ENCODE measurements around the gene TAF12. TPM values are rescaled to one million over a fixed set of nuclear protein-coding genes. Genes with fewer than 3 reads are reported as not detected.
"Not testable (repeated sequence)": the region's sequence is repeated elsewhere in the genome, so short reads cannot be mapped to it uniquely, and the experiment has no call there.

TAF12 gene, protein sequence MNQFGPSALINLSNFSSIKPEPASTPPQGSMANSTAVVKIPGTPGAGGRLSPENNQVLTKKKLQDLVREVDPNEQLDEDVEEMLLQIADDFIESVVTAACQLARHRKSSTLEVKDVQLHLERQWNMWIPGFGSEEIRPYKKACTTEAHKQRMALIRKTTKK
- 72.3 and 78.8 TPM in 2 replicates for total RNA-seq (2014; rRNA removed; shearing (Covaris generic))

DNA sequence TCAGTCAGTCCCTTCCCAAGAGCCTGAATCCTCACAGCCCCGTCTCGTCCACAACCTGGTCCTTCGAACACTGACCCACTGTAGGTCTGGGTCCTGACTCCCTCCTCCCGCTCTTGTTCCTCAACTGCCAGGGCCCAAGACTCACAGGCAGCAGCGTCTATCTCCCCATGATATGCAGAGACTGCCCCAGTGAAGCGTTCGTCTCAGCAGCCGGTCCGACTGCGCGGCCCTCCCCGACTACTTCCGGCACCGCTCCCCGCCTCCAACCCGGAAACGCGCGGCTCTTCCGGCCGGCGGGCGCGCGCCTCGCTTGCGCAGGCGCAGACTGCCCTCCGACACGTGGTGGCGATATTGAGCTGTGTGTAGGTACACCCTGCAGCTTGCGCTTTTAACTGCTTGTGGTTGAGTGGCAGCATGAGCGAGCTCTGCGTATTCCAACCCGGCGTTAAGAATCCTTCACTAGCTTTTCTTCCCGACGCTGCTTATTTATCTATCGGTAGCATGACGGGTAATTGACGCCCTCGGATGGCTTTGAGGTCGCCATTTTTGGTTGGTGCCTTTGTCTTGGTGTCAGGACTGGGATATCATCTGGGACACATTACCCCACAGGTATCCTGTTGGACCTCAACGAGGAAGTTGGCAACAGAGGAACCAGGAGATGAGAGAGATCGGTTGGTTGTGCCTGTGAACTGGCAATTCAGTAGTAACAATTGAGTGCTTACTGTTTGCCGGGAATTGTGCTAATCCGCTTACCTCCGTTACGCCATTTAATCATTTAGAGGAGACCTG lies at the start of gene TAF12:
TAF12 (minus strand) TSS at position 221 of the 789 bp plus-strand sequence. CDS start 20,986 bp downstream, outside the sequence.
- DNase-seq = peak; percentile 96
- H3K4me3 ChIP-seq (ENCODE audit: insufficient read depth, low read depth, low read length) = peak within 1 kb of the TSS; percentile 77
- H3K36me3 ChIP-seq (replicated peaks; ENCODE audit: control insufficient read depth, insufficient read depth, low read length) = no peaks in the 10 kb centered on the region
- H3K27me3 ChIP-seq (ENCODE audit: control insufficient read depth, insufficient read depth, low read length) = no peaks in the 10 kb centered on the region

DNA sequence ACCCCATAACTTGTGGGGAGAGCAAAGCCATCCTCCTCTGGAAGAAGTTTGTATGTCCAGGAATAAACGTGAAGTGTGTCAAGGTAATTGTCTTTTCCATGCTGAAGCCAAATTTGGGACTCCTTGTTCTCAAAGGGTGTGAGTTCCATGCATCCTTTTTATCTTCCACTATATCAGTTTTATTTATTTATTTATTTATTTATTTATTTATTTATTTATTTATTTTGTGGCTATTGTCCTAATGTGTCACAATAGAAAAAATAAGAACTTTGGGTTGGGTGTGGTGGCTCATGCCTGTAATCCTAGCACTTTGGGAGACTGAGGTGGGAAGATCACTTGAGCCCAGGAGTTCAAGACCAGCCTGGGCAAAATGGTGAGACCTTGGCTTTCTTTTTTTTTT lies 48.8 kb upstream of the TAF12 start:
- not testable (repeated sequence) for H3K27me3 ChIP-seq (ENCODE audit: control insufficient read depth, insufficient read depth, low read length); DNase-seq; H3K36me3 ChIP-seq (replicated peaks; ENCODE audit: control insufficient read depth, insufficient read depth, low read length); H3K4me3 ChIP-seq (ENCODE audit: insufficient read depth, low read depth, low read length)

DNA sequence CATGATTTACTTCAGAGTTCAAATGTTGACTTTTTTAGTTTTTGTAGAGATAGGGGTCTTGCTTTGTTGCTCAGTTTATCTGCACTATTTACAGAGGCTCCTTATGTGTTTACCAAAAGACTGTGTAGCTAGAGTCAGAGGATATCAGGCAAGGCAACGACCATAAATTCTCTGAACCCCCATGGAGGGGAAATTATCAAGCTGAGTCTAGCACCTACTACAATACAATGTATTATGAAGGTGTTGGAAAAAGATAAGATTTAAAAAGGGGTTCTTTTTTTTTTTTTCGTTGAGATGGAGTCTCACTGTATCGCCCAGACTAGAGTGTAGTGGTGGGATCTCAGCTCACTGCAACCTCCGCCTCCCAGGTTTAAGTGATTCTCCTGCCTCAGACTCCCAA lies 42.1 kb upstream of the TAF12 start:
- Histone ChIP-seq H3K4me3 (ENCODE audit: insufficient read depth, low read depth, low read length) (no peak overlapping the region), H3K36me3 (replicated peaks; ENCODE audit: control insufficient read depth, insufficient read depth, low read length) (peaks cover 4% of the 10 kb centered on the region), H3K27me3 (ENCODE audit: control insufficient read depth, insufficient read depth, low read length) (no peaks in the 10 kb centered on the region)
- DNase-seq = no peak

DNA sequence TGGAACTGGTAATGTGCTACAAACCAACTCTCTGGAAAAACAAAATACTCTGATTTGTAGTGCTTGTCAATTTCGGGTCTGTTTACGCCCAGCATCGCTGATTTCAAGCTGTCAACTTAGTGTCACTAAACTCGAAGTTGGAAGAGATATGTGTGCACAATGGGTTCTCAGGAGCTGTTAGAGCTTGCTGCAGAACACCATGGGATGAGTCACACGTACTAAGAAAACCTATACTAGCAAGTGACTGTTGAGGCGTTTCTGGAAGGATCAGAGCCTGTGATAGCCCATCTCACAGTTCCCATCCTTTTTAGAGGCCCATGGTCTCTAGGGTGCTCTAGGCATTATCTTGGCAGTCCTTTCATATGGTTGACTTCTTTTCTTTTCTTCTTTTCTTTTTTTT lies 40.0 kb upstream of the TAF12 start:
- no peak for DNase-seq
- H3K36me3 ChIP-seq (replicated peaks; ENCODE audit: control insufficient read depth, insufficient read depth, low read length) = peaks cover 4% of the 10 kb centered on the region
- no peaks in the 10 kb centered on the region for H3K27me3 ChIP-seq (ENCODE audit: control insufficient read depth, insufficient read depth, low read length)
- no peak overlapping the region for H3K4me3 ChIP-seq (ENCODE audit: insufficient read depth, low read depth, low read length)

DNA sequence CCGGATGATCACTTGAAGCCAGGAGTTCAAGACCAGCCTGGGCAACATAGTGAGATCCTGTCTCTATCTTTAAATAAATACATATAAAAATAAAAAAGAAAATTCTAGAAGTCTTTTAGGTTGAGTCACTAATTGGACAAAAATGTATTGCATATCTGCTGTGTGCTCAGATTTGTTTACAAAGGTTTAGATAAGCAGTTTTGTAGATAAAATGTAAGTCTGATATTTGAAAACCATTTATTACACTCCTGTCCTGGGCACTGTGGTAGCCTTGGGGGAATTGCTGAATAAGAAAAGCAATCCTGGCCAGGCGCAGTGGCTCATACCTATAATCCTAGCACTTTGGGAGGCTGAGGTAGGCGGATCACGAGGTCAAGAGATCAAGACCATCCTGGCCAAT lies 37.3 kb upstream of the TAF12 start:
- Histone ChIP-seq H3K4me3 (ENCODE audit: insufficient read depth, low read depth, low read length) (no peak overlapping the region), H3K36me3 (replicated peaks; ENCODE audit: control insufficient read depth, insufficient read depth, low read length) (peaks cover 4% of the 10 kb centered on the region), H3K27me3 (ENCODE audit: control insufficient read depth, insufficient read depth, low read length) (no peaks in the 10 kb centered on the region)
- DNase-seq = no peak

DNA sequence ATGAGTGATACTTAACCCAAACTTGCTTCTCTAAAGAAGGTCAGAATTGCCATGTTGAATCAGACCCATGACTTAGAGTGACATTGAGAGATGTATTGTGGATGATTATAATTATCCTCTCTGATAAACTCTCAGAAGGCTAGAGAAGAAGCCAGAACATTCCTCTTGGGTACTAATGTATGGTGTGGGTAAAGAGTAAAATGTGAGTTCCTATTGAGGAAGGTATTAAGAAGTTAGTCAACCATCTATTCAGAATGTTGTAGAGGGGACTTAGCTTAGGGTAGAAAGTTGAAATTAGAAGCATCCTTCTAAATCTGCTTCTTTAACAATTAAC lies 33.0 kb upstream of the TAF12 start:
- Histone ChIP-seq H3K4me3 (ENCODE audit: insufficient read depth, low read depth, low read length) (no peak overlapping the region), H3K36me3 (replicated peaks; ENCODE audit: control insufficient read depth, insufficient read depth, low read length) (peaks cover under 1% of the 10 kb centered on the region; the same call in 1 of the 2 replicates), H3K27me3 (ENCODE audit: control insufficient read depth, insufficient read depth, low read length) (no peaks in the 10 kb centered on the region)
- DNase-seq = no peak

DNA sequence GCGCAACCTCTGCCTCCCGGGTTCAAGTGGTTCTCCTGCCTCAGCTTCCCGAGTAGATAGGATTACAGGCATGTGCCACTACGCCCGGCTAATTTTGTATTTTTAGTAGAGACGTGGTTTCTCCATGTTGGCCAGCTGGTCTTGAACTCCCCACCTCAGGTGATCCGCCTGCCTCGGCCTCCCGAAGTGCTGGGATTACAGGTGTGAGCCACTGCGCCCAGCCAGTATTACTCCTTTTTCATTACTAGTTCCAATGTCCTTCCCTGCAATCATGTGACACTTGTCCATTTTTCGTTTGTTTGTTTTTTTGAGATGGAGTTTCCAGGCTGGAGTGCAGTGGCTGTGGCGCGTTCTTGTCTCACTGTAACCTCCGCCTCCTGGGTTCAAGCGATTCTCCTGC lies 30.1 kb upstream of the TAF12 start:
- not testable (repeated sequence) for H3K27me3 ChIP-seq (ENCODE audit: control insufficient read depth, insufficient read depth, low read length); DNase-seq; H3K4me3 ChIP-seq (ENCODE audit: insufficient read depth, low read depth, low read length); H3K36me3 ChIP-seq (replicated peaks; ENCODE audit: control insufficient read depth, insufficient read depth, low read length)

DNA sequence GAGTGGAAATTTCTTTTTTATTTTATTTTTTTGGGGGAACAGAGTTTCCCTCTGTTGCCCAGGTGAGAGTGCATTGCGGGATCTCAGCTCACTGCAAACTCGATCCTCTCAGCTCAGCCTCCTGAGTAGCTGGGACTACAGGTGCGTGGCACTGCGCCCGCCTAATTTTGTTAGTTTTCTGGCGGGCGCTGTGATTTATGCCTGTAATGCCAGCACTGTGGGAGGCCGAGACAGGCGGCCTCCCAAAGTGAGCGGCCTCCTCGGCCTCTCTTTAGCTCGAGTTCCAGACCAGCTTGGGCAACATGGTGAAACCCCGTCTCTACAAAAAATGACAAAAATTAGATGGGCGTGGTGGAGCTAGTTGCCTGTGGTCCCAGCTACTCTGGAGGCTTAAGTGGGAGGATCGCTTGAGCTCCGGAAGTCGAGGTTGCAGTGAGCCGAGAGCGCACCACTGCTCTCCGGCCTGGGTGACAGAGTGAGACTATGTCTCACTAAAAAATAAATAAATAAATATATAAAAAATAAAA lies 28.4 kb upstream of the TAF12 start:
- Histone ChIP-seq H3K27me3 (ENCODE audit: control insufficient read depth, insufficient read depth, low read length) (no peaks in the 10 kb centered on the region), H3K36me3 (replicated peaks; ENCODE audit: control insufficient read depth, insufficient read depth, low read length) (no peaks in the 10 kb centered on the region), H3K4me3 (ENCODE audit: insufficient read depth, low read depth, low read length) (no peak overlapping the region)
- no peak for DNase-seq

DNA sequence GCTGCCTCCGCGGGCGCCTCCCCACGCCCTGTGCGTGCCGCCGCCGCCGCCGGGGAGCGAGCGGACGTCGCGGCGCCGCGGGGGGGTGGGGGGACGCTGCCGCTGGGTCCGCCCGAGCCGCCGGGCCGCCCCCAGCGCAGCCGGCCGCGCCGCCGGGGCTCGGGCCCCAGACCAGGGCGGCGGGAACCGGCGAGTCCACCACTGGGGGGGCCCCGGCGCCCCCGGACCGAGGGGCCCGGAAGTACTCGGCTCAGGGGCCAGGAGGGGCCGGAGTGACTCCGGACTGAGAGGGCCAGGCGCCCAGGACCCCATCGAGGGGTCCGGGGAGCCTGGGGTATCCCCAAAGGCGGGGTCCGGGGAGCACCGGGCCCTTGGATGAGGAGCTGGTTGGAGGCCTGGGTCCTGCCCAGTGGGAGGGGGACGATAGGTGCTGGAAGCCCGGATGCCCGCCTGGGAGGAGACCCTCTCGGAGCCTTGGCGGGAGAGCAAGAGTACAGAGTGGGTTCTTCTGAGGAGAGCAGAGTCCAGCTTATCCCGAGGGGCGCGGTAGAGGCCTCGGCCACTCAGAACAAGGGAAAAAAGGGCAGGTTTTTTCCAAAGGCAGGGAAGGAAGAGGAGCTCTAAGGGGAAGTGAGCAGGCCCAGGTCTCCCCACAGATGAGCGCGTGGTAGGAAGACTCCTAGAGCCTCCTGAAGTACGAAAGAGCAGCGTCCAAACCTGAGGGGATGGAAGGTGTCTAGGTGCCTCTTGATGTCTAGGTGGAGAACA lies 26.3 kb upstream of the TAF12 start:
- Histone ChIP-seq H3K4me3 (ENCODE audit: insufficient read depth, low read depth, low read length) (peak overlapping the region; percentile 89), H3K36me3 (replicated peaks; ENCODE audit: control insufficient read depth, insufficient read depth, low read length) (no peaks in the 10 kb centered on the region), H3K27me3 (ENCODE audit: control insufficient read depth, insufficient read depth, low read length) (no peaks in the 10 kb centered on the region)
- DNase-seq = no peak

DNA sequence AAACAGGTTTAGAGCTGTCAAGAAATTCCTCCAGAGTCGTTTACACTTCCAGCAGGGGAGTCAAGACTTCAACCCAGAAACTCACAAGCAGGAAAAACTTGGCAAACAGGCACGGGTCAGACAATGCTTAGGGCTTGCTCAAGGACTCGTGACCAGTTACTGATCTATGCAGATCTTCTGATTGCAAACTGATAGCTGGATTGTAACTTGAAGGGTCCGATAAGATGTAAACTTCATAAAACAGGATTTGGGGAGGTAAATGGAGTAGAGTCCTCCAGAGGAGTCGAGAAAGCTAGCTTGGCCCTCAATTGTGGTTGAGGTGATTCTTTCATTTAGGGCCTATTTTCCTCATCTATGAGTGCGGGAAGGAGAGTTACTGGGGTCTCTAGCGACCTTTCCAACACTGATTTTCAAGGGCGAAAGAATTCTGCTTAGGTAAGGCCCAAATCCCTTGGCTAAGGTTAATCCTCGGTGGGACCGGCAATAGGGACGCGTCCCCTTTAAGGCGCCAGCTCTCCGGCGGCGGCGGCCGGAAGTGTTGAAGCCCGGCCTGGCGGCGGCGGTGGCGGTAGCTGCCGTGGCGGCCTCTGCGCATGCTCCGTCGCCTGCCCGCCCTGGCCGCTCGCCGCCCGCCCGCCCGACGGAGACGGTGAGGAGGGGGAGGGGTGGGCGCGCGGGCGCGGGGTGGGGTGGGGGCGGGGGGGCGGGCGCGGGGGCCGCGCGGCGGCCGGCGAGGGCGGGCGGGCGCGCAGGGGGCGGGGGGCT lies 25.5 kb upstream of the TAF12 start, which contains the start of gene GMEB1:
GMEB1 (plus strand) TSS at position 594 of the 765 bp plus-strand sequence. CDS start 14,829 bp downstream, outside the sequence.
- peak; percentile 99 for DNase-seq
- no peaks in the 10 kb centered on the region for H3K27me3 ChIP-seq (ENCODE audit: control insufficient read depth, insufficient read depth, low read length)
- no peaks in the 10 kb centered on the region for H3K36me3 ChIP-seq (replicated peaks; ENCODE audit: control insufficient read depth, insufficient read depth, low read length)
- H3K4me3 ChIP-seq (ENCODE audit: insufficient read depth, low read depth, low read length) = peak within 1 kb of the TSS; percentile 89

DNA sequence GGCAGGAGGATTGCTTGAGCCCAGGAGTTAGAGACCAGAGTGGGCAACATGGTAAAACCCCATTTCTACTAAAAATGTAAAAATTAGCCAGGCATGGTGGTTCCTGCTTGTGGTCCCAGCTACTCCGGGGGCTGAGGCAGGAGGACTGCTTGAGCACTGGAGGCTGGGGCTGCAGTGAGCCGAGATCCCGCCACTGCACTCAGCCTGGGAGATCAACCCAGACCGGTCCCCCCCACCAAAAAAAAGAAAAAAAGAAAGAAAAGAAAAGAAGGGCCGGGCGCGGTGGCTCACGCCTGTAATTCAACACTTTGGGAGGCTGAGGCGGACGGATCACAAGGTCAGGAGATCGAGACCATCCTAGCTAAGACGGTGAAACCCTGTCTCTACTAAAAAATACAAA lies 23.9 kb upstream of the TAF12 start:
- Histone ChIP-seq H3K36me3 (replicated peaks; ENCODE audit: control insufficient read depth, insufficient read depth, low read length) (no peaks in the 10 kb centered on the region), H3K27me3 (ENCODE audit: control insufficient read depth, insufficient read depth, low read length) (no peaks in the 10 kb centered on the region), H3K4me3 (ENCODE audit: insufficient read depth, low read depth, low read length) (no peak overlapping the region)
- DNase-seq = no peak

DNA sequence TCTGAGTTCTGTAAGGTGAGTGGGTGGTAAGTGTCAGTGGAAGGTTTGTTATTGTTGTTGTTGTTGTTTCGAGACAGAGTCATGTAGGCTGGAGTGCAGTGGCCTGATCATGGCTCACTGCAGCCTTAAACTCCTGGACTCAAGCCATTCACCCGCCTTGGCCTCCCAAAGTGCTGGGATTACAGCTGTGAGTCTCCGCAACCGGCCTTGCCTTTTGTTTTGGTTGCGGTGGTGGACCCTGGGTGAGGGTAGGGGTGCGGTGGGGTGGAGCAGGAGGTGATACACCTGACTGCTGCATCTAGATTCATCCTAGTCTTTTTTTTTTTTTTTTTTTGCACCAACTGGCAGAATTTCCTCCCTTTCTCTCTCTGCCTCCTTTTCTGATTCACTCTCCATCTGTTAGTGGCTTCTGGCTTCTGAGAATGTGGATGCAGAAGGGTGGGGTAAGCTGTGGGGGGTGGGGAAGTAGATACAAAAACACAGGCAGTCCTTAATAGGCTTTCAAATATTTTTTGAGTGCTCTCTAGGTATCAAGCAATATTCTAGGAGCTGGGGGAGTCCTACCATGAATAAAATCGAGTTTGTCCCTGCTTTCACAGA lies 21.1 kb upstream of the TAF12 start:
- H3K27me3 ChIP-seq (ENCODE audit: control insufficient read depth, insufficient read depth, low read length) = no peaks in the 10 kb centered on the region
- DNase-seq = peak; percentile 29
- no peaks in the 10 kb centered on the region for H3K36me3 ChIP-seq (replicated peaks; ENCODE audit: control insufficient read depth, insufficient read depth, low read length)
- H3K4me3 ChIP-seq (ENCODE audit: insufficient read depth, low read depth, low read length) = no peak overlapping the region

DNA sequence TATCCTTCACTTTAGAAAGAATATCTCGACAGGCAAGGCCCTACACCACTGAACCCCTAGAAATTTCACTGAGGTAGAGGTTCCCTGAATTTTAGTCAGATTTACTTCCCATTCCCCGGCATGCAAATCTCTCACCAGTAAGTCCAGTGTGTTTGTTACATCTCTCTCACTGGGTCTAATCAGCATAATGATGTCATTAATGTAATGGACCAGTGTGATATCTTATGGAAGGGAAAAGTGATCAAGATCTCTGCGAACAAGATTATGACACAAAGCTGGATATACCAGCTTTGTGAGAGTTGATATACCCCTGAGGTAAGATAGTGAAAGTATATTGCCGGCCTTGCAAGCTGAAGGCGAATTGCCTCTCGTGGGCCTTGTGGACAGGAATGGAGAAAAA lies 13.5 kb upstream of the TAF12 start:
- Histone ChIP-seq H3K36me3 (replicated peaks; ENCODE audit: control insufficient read depth, insufficient read depth, low read length) (no peaks in the 10 kb centered on the region), H3K27me3 (ENCODE audit: control insufficient read depth, insufficient read depth, low read length) (no peaks in the 10 kb centered on the region), H3K4me3 (ENCODE audit: insufficient read depth, low read depth, low read length) (no peak overlapping the region)
- no peak for DNase-seq

All from H7 (cell line).